Calu3 (cell line): ENCODE results near the gene PARL. TPM values are rescaled to one million over a fixed set of nuclear protein-coding genes. Genes with fewer than 3 reads are reported as not detected.

Experiments used
- BruUV-seq: library from RNA; stranded (reverse); fragments of 400-500 nt; replicated peaks from 2 replicates; lab custom pipeline; 2021; lab: Mats Ljungman, UMichigan
- CTCF ChIA-PET: fragments of 300-600 bp; sonication (Branson Sonifier 250); formaldehyde crosslinking; loops from one replicate; lab custom pipeline; 2022; ENCODE audit warnings: antibody characterized with exemption; lab: Charles Lee
- DNase-seq: peaks from one replicate; pipeline ENCODE4 v3.0.0; 2022
- H3K27ac Mint-ChIP-seq: one replicate; pipeline ENCODE4 v1.8.0; 2022; ENCODE audit warnings: mixed read lengths; ENCODE audit not compliant: unreplicated experiment
- H3K27me3 Mint-ChIP-seq: one replicate; pipeline ENCODE4 v1.8.0; 2022; ENCODE audit warnings: mixed read lengths; ENCODE audit not compliant: unreplicated experiment
- H3K36me3 Mint-ChIP-seq: one replicate; pipeline ENCODE4 v1.8.0; 2022; ENCODE audit warnings: mild to moderate bottlenecking, moderate library complexity, mixed read lengths; ENCODE audit not compliant: insufficient read depth, unreplicated experiment
- H3K4me1 Mint-ChIP-seq: one replicate; pipeline ENCODE4 v1.8.0; 2022; ENCODE audit warnings: mild to moderate bottlenecking, low read depth, mixed read lengths; ENCODE audit not compliant: unreplicated experiment
- H3K4me3 Mint-ChIP-seq: one replicate; pipeline ENCODE4 v1.8.0; 2022; ENCODE audit warnings: mild to moderate bottlenecking, low read depth, moderate library complexity, mixed read lengths; ENCODE audit not compliant: unreplicated experiment
- H3K9me3 Mint-ChIP-seq: one replicate; pipeline ENCODE4 v1.8.0; 2022; ENCODE audit warnings: low read depth, mixed read lengths; ENCODE audit not compliant: unreplicated experiment
- intact Hi-C: fragments of 100-400 bp; cut with micrococcal nuclease; formaldehyde crosslinking; loops from one replicate; pipeline ENCODE4 v1.10.0; 2022; ENCODE audit not compliant: unreplicated experiment
- total RNA-seq: library from RNA; stranded (reverse); gene quantifications from 2 replicates; pipeline ENCODE4 v1.2.3, GENCODE V29; 2022
- TF ChIP-seq, protein P1 (sequence below): fragments of 200-600 bp; IDR thresholded peaks from one replicate; pipeline ENCODE4 v1.8.0; 2022; ENCODE audit warnings: antibody characterized with exemption; ENCODE audit not compliant: unreplicated experiment

PARL gene
- total RNA-seq, 1 experiment from 2014 or later, result 80.4 TPM

GRCh38 chr3:183913580-183913920 is 28.9 kb upstream of the PARL start:
- Mint-ChIP-seq H3K36me3 (no peaks in the 10 kb centered on the region), H3K27ac (no peak overlapping the region), H3K9me3 (no peaks in the 10 kb centered on the region), H3K27me3 (peaks cover 19% of the 10 kb centered on the region), H3K4me3 (no peak overlapping the region), H3K4me1 (peaks cover 15% of the 10 kb centered on the region)
- intact Hi-C loops, result no loop called here
- TF ChIP-seq, protein P1, sequence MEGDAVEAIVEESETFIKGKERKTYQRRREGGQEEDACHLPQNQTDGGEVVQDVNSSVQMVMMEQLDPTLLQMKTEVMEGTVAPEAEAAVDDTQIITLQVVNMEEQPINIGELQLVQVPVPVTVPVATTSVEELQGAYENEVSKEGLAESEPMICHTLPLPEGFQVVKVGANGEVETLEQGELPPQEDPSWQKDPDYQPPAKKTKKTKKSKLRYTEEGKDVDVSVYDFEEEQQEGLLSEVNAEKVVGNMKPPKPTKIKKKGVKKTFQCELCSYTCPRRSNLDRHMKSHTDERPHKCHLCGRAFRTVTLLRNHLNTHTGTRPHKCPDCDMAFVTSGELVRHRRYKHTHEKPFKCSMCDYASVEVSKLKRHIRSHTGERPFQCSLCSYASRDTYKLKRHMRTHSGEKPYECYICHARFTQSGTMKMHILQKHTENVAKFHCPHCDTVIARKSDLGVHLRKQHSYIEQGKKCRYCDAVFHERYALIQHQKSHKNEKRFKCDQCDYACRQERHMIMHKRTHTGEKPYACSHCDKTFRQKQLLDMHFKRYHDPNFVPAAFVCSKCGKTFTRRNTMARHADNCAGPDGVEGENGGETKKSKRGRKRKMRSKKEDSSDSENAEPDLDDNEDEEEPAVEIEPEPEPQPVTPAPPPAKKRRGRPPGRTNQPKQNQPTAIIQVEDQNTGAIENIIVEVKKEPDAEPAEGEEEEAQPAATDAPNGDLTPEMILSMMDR, result no peak
- CTCF ChIA-PET, result interaction anchor here (0.9 to 1.3 kb wide), 2 partner anchors 17 to 29 kb away, joined by 3 to 4 read pairs; partner anchors contain the start of gene PARL
- BruUV-seq, result no TSS peak
- no peak for DNase-seq

GRCh38 chr3:183912895-183913579 is 28.4 kb upstream of the PARL start:
- Mint-ChIP-seq H3K27ac (no peak overlapping the region), H3K4me1 (peaks cover 15% of the 10 kb centered on the region), H3K4me3 (no peak overlapping the region), H3K27me3 (peaks cover 19% of the 10 kb centered on the region), H3K9me3 (no peaks in the 10 kb centered on the region), H3K36me3 (no peaks in the 10 kb centered on the region)
- BruUV-seq, result no TSS peak
- CTCF ChIA-PET, result interaction anchor here (0.9 to 1.3 kb wide), 2 partner anchors 17 to 28 kb away, joined by 3 to 4 read pairs; partner anchors contain the start of gene PARL
- intact Hi-C loops, result no loop called here
- DNase-seq, result no peak
- TF ChIP-seq, protein P1, result no peak

GRCh38 chr3:183911763-183912506 is 27.3 kb upstream of the PARL start:
- TF ChIP-seq, protein P1, result no peak
- CTCF ChIA-PET, result no interaction called here
- H3K4me3 Mint-ChIP-seq, result no peak overlapping the region
- H3K9me3 Mint-ChIP-seq, result no peaks in the 10 kb centered on the region
- peaks cover 15% of the 10 kb centered on the region for H3K4me1 Mint-ChIP-seq
- H3K36me3 Mint-ChIP-seq, result no peaks in the 10 kb centered on the region
- intact Hi-C loops, result no loop called here
- no peak for DNase-seq
- BruUV-seq, result no TSS peak
- H3K27me3 Mint-ChIP-seq, result peaks cover 19% of the 10 kb centered on the region
- no peak overlapping the region for H3K27ac Mint-ChIP-seq

GRCh38 chr3:183911087-183911486 is 26.4 kb upstream of the PARL start:
- Mint-ChIP-seq H3K4me3 (no peak overlapping the region), H3K4me1 (peaks cover 15% of the 10 kb centered on the region), H3K9me3 (no peaks in the 10 kb centered on the region), H3K27ac (no peak overlapping the region), H3K27me3 (peaks cover 19% of the 10 kb centered on the region), H3K36me3 (no peaks in the 10 kb centered on the region)
- no peak for DNase-seq
- no TSS peak for BruUV-seq
- CTCF ChIA-PET, result interaction anchor here (0.6 to 1.0 kb wide), 3 partner anchors 16 to 453 kb away, joined by 3 read pairs; no protein-coding TSS in a partner anchor
- TF ChIP-seq, protein P1, result no peak
- intact Hi-C loops, result no loop called here
